Measurements from ENCODE around the gene C1QC.

Gene C1QC

GRCh38 chr1:22636353-22636752, 7.1 kb upstream of the C1QC start, which contains the start of gene C1QA:
C1QA (plus strand) TSS chr1:22636628; CDS start chr1:22637617, 989 bp downstream.
- TF ChIP-seq, protein P1, sequence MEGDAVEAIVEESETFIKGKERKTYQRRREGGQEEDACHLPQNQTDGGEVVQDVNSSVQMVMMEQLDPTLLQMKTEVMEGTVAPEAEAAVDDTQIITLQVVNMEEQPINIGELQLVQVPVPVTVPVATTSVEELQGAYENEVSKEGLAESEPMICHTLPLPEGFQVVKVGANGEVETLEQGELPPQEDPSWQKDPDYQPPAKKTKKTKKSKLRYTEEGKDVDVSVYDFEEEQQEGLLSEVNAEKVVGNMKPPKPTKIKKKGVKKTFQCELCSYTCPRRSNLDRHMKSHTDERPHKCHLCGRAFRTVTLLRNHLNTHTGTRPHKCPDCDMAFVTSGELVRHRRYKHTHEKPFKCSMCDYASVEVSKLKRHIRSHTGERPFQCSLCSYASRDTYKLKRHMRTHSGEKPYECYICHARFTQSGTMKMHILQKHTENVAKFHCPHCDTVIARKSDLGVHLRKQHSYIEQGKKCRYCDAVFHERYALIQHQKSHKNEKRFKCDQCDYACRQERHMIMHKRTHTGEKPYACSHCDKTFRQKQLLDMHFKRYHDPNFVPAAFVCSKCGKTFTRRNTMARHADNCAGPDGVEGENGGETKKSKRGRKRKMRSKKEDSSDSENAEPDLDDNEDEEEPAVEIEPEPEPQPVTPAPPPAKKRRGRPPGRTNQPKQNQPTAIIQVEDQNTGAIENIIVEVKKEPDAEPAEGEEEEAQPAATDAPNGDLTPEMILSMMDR (IDR thresholded peaks at IDR 0.05; ENCODE audit: insufficient read depth, low read depth, low read length, missing control alignments), result no peak
- H3K4me3 ChIP-seq (ENCODE audit: low read length), result no peak within 1 kb of the TSS
- DNase-seq (ENCODE audit: low read depth), result no peak

GRCh38 chr1:22636927-22637326, 6.5 kb upstream of the C1QC start:
- TF ChIP-seq, protein P1 (IDR thresholded peaks at IDR 0.05; ENCODE audit: insufficient read depth, low read depth, low read length, missing control alignments), result no peak
- no peak overlapping the region for H3K4me3 ChIP-seq (ENCODE audit: low read length)
- DNase-seq (ENCODE audit: low read depth), result no peak

- H3K4me3 ChIP-seq (ENCODE audit: low read length), result no peak overlapping the region
- TF ChIP-seq, protein P1 (IDR thresholded peaks at IDR 0.05; ENCODE audit: insufficient read depth, low read depth, low read length, missing control alignments), result no peak
- DNase-seq (ENCODE audit: low read depth), result no peak
Observed at GRCh38 chr1:22637907-22638445, 5.5 kb upstream of the C1QC start.

GRCh38 chr1:22638476-22639234, 4.8 kb upstream of the C1QC start:
- H3K4me3 ChIP-seq (ENCODE audit: low read length), result no peak overlapping the region
- no peak for DNase-seq (ENCODE audit: low read depth)
- TF ChIP-seq, protein P1 (IDR thresholded peaks at IDR 0.05; ENCODE audit: insufficient read depth, low read depth, low read length, missing control alignments), result no peak

DNA sequence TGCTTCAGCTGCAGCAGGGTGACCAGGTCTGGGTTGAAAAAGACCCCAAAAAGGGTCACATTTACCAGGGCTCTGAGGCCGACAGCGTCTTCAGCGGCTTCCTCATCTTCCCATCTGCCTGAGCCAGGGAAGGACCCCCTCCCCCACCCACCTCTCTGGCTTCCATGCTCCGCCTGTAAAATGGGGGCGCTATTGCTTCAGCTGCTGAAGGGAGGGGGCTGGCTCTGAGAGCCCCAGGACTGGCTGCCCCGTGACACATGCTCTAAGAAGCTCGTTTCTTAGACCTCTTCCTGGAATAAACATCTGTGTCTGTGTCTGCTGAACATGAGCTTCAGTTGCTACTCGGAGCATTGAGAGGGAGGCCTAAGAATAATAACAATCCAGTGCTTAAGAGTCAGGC, 4.1 kb upstream of the C1QC start:
- H3K4me3 ChIP-seq (ENCODE audit: low read length), result no peak overlapping the region
- TF ChIP-seq, protein P1 (IDR thresholded peaks at IDR 0.05; ENCODE audit: insufficient read depth, low read depth, low read length, missing control alignments), result no peak
- peak; percentile 14 for DNase-seq (ENCODE audit: low read depth)

DNA sequence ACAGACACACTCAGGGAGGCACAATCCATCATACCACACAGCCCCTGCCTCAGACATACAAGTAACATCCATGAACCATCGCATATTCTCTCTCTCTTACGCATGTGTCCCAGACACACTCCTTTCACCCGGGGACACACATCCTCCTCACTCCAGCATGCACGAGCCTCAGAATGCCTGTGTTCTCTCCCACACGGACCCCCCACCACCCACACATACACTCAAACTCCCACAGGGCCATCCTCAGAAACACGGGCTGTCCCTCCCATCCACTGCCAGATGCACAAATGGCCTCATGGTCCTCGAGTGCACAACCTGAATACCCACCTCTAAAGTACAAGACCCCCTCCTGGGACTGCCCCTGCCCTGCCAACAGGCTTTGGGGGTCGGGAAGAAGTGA, 2.2 kb upstream of the C1QC start:
- TF ChIP-seq, protein P1 (IDR thresholded peaks at IDR 0.05; ENCODE audit: insufficient read depth, low read depth, low read length, missing control alignments), result no peak
- H3K4me3 ChIP-seq (ENCODE audit: low read length), result no peak overlapping the region
- no peak for DNase-seq (ENCODE audit: low read depth)

Measured in epithelial cell of esophagus (primary cell).